Fibroblast of upper back skin (primary cell): ENCODE data around the gene MRPL9.

Experiments
- DNase-seq: peaks from one replicate; pipeline ENCODE4 v3.0.0-alpha.2; 2013

The MRPL9 gene

GRCh38 chr1:151729157-151729965 lies 33.9 kb downstream of the MRPL9 start:
- DNase-seq: no peak

GRCh38 chr1:151728151-151729054 lies 34.9 kb downstream of the MRPL9 start:
- DNase-seq: peak; percentile 70

- DNase-seq: no peak
Measured at GRCh38 chr1:151723726-151724370, 39.4 kb downstream of the MRPL9 start.

GRCh38 chr1:151721788-151722510 lies 41.3 kb downstream of the MRPL9 start:
- peak; percentile 14 for DNase-seq

DNA sequence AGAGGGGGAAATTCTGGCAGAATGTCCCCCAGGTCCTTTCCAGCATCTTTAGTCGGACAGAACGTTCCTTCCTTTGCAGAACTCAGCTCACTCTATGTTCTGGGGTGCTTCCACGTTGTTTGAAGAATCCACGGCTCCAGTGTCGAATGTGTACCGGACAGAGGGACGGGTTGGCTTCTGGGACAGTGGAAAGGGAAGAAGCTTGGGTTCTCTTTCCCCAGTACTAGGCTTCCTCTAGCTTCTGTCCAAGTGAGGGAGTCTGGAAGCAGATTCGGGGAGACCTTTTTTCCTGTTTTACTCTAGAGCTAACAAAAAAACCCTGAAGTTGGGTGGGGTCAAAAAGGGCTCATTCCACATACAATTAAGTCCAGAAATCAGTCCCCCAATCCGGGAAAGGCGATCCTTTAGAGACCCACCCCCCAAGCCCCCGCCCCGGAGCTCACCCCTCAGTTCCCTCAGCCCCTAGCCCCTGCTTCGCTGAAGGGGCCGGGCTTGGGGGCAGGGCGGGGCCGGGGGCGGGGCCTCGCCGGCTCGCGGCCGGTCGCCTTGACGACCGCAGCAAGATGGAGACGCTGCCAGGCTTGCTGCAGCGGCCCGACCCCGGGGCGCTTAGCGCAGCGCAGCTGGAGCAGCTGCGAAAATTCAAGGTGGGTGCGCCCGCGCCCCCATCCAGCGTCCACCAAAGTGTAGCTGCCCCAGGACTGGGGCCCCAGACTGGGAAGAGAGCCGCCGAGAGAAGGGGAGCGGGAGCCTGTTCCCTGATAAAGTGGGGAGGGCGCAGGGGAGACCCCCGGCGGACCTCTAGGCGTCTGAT lies 42.1 kb downstream of the MRPL9 start, which contains the start of gene RIIAD1:
Gene RIIAD1, plus strand, starts transcription at position 549 of the 814 bp plus-strand sequence. Its CDS starts 15 bp downstream, at position 564.
- peak; percentile 7 for DNase-seq

DNA sequence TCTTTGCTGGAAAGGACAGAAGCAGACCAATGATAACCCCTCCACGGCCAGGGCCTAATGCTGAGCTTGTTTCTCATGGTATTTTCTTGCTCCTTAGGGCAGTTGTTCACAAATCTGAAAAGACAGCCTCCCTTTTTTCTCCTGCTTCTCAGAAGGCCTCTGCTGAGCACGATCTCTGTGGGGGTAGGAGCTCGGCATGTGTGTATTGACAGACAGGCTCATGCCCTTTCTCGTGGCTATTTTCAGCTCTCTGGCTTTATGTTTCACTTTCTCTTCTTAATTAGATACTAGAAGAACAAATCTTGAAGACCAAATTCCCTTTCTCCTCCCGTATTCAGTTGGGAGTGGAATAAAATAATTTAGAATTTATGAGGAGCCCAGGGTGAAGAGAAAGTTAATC lies 42.7 kb downstream of the MRPL9 start:
- DNase-seq: peak; percentile 7

- no peak for DNase-seq
Measured at GRCh38 chr1:151720125-151720524, 43.2 kb downstream of the MRPL9 start.

GRCh38 chr1:151718666-151719065 lies 44.6 kb downstream of the MRPL9 start:
- DNase-seq: no peak

DNA sequence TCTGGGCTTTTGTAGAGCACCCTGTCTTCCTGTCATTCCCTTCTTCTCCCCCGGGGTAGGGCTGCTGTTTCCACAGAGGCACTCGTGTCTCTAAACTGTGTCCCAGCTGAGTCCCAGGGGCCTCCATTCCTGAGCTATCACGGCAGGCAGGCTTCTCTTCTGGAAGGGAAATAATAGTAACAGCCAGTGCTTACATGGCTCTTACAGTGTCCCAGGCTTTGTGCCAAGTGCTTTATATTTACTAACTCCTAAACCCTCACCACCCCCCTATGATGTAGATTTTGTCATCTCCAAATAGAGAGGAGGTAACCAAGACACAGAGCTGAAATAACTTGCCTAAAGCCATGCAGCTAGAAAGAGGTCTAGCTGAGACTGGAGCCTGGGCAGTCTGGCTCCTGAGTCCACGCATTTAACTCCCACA lies 45.3 kb downstream of the MRPL9 start:
- no peak for DNase-seq

- DNase-seq: no peak
Measured at GRCh38 chr1:151716771-151717631, 46.3 kb downstream of the MRPL9 start, which contains the start of gene CELF3. CELF3 (minus strand) TSS chr1:151716803; CDS start chr1:151716020, 783 bp downstream.

DNA sequence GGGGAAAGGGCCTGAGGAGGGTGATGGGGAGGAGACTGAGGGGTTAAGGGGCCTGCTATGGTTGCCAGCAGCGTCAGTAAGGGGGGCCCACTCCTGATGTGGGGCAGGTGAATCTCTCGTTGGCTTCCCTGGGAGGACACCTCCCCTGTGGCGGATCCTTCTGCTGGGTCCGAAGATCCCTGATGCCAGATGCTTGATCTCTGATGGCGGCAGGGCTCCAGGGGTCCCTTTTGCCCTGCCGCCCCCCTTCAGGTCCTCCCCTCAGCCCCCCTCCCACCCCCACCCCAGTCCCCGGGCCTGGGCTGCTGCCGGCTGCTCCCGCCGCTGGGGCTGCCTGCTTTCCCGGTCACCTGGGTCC lies 46.9 kb downstream of the MRPL9 start:
- DNase-seq: no peak

DNA sequence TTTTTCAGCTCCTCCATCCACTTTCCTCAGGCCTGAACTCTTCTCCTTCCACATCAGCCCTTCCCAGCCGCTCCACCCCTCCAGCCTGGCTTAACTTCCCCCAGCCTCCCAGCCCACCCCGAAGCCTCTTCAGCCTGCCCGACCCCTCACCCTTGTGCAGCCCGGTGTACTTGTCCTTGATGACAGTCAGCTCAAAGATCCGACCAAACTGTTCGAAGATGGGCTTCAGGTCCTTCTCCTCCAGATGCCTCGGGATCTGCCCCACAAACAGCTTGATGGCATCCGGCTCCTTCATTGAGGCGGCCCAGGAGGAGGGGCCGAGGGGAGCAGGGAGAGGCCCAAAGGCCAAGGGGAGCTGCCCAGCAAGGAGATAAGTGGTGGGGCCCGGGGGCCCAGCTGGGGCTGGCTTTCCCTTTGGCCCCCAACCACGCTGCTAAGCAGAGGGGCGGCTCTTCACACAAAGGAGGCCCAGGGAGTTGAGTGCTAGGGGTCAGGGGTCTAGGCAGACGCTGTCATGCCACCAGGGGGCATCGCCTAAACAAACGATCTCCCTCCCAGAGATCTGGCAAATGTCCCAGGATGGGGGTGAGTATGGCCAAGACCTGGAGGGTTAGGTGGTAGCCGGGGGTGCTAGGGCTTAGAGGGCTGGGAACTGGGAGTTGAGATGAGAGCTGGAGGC lies 47.4 kb downstream of the MRPL9 start:
- DNase-seq: no peak

DNA sequence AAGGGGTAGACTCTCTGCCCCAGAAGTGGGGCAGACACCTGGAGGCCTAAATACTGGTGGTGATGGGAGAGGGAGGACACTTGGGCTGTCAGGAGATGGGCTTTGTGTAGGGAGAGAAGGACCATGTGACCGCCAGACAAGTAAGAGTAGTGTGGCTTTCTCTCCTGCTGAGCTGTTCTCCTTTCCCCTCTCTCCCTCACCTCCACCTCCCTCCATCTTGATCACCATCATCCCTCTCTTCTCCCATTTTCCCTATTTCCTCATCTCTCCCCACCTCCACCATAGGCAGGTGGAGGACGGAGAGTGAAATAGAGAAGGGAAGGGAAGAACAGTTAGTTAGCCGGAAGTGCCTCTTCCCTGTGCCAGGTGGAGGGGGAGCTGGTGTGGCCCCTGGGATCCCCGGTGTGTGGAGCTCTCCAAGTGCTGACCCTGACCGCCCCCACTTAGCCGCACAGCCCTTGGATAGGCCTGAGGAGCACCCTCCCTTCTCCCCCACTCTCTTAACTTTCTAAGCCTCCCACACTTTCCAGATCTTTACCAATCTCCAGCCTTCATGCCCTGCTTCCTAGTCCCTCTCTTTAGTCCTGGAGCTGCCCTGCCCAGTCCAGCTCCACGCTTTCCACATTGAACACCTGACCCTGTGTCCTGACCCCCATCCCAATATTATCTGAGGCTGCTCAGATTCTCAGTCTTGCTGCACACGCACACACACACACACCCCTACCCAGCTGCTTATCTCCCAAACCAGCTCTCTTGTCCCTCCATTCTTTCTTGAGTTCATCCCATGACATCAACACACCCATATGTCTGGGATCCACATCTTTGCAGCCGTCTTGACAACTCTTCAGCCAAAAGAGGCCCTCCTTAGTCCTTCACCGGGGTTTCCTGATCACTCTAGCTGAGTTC lies 48.2 kb downstream of the MRPL9 start:
- no peak for DNase-seq

DNA sequence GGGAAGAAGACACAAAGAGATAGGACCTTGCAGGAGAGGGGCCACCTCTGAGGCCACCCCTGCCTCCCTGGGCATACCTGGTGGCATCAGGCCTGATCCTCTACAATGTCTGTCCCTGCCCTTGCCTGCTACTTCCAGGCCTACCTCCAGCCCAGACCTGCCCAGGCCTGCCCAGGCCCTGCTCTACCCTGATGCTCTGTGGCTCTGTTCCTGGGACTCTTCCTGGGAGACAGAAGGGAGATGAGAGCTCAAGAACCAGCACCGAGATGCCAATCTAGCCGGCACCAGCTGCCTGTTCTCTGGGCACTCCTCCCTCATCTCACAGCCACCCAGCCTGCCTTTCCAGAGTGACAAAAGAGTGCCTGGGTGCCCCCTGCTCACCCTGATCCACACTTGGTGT lies 49.4 kb downstream of the MRPL9 start:
- no peak for DNase-seq

GRCh38 chr1:151713044-151713443 lies 50.3 kb downstream of the MRPL9 start:
- no peak for DNase-seq

DNA sequence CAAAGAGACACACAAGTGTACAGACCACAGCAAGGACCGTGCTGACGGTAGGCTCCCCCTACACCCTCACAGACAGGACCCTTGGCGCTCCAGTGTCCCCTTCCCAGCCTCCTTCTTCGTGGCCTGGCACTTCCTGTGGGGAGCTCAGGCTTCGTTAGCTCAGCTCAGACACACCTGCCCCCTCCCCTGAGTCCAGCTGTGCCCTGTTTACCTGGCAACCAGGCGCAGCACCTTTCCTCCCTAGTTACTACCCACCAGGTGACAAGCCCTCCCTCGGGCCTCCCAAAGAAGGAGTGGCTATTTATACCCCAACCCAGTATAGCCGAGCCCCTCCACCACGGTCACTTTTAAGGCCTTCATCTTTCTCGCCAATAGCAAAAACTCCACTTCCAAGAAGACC lies 51.3 kb downstream of the MRPL9 start:
- DNase-seq: no peak

GRCh38 chr1:151711044-151711800 lies 52.1 kb downstream of the MRPL9 start:
- DNase-seq: no peak
